Tibial nerve (tissue), 4 donors: ENCODE results near the gene NCAM2. TPM values are rescaled to one million over a fixed set of nuclear protein-coding genes. Genes with fewer than 3 reads are reported as not detected.

Source experiments
- DNase-seq, 2 donors: peaks; one replicate each; pipeline ENCODE4 v3.0.0-alpha.2; 2019; ENCODE audit warnings: low spot score in 2 of 2
- H3K27ac ChIP-seq, 4 donors: fragments of 200-600 bp; sonication (generic) in 3 of 4; one replicate each; pipeline ENCODE4 v1.5.1; 2017 to 2019; ENCODE audit warnings: mild to moderate bottlenecking in 1 of 4
- H3K27me3 ChIP-seq, 2 donors: fragments of 200-600 bp; sonication (generic) in 1 of 2; one replicate each; pipeline versions ENCODE4 v1.5.1 to v1.6.0; 2017 to 2019
- H3K36me3 ChIP-seq, 3 donors: fragments of 200-600 bp; sonication (generic); one replicate each; pipeline ENCODE4 v1.5.1; 2018 to 2019
- H3K4me1 ChIP-seq, 4 donors: fragments of 200-600 bp; sonication (generic) in 3 of 4; one replicate each; pipeline ENCODE4 v1.5.1; 2017 to 2019
- H3K4me3 ChIP-seq, 4 donors: fragments of 200-600 bp; sonication (generic) in 3 of 4; one replicate each; pipeline ENCODE4 v1.5.1; 2017 to 2019; ENCODE audit warnings: mild to moderate bottlenecking in 1 of 4, moderate library complexity in 1 of 4
- H3K9me3 ChIP-seq, 4 donors: fragments of 200-600 bp; sonication (generic) in 3 of 4; one replicate each; pipeline ENCODE4 v1.5.1; 2017 to 2019
- CTCF ChIP-seq, 5 experiments: fragments of 200-600 bp in 3 of 5; fragments of 450-650 bp in 2 of 5; sonication (generic) in 3 of 5; IDR thresholded peaks; one replicate each; pipeline ENCODE4 v1.5.1; 2016 to 2019; ENCODE audit warnings: antibody characterized with exemption in 5 of 5, mild to moderate bottlenecking in 3 of 5, moderate library complexity in 2 of 5
- EP300 ChIP-seq, 2 donors: sonication (generic); formaldehyde crosslinking; IDR thresholded peaks; one replicate each; pipeline ENCODE4 v1.6.1; 2017; ENCODE audit warnings: antibody characterized with exemption in 2 of 2, mild to moderate bottlenecking in 1 of 2
- POLR2A ChIP-seq, 2 donors: fragments of 450-650 bp; IDR thresholded peaks; one replicate each; pipeline ENCODE4 v1.6.1; 2017; ENCODE audit warnings: antibody characterized with exemption in 2 of 2, mild to moderate bottlenecking in 2 of 2, moderate library complexity in 2 of 2
- WGBS, 2 donors: methylation state at CpG; one replicate each; pipeline ENCODE4 v1.1.5; 2018; 5-methylcytosine and 5-hydroxymethylcytosine counted together
- total RNA-seq, 4 donors: library from RNA; depleted of rRNA; stranded (reverse); fragments of >200 nt; gene quantifications; one replicate each; pipeline ENCODE4 v1.1.0, GENCODE V29; 2016

Gene NCAM2
- total RNA-seq, 4 donors from 2014 or later: 15.1 to 29.7 (median 23.9) TPM

- WGBS, 2 donors: 87 to 91% methylated on average over 3 of the region's 3 CpGs
- Histone ChIP-seq H3K27ac (no peak overlapping the region), H3K9me3 (no peaks in the 10 kb centered on the region), H3K4me1 (peaks cover 0 to 12% (median 4%) of the 10 kb centered on the region in 4 donors), H3K36me3 (no peaks in the 10 kb centered on the region), H3K27me3 (no peaks in the 10 kb centered on the region), H3K4me3 (no peak overlapping the region)
- DNase-seq: no peak
- no peak for TF ChIP-seq CTCF (IDR thresholded peaks at IDR 0.05)
- TF ChIP-seq POLR2A (IDR thresholded peaks at IDR 0.05): no peak
- no peak for TF ChIP-seq EP300 (IDR thresholded peaks at IDR 0.05)
Measured at GRCh38 chr21:21196087-21196486, 197.9 kb downstream of the NCAM2 start.

DNA sequence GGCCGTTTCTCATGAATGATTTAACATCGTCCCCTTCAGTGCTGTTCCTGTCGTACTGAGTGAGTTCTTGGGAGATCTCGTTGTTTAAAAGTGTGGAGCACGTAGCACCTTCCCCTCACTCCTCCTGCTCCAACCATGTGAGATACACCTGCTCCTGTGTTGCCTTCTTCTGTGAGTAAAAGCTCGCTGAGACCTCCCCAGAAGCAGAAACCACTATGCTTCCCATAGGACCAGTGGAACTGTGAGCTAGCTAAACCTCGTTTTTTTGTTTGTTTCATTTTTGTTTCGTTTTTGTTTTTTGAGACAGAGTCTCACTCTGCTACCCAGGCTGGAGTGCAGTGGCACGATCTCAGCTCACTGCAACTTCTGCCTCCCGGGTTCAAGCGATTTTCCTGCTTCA lies 198.6 kb downstream of the NCAM2 start:
- WGBS, 2 donors: 91 to 95% methylated on average over 11 of the region's 11 CpGs
- no peak for DNase-seq
- H3K27me3 ChIP-seq: no peaks in the 10 kb centered on the region
- no peaks in the 10 kb centered on the region for H3K9me3 ChIP-seq
- H3K27ac ChIP-seq: no peak overlapping the region
- peaks cover 0 to 19% (median 6%) of the 10 kb centered on the region in 4 donors for H3K4me1 ChIP-seq
- no peak overlapping the region for H3K4me3 ChIP-seq
- H3K36me3 ChIP-seq: no peaks in the 10 kb centered on the region
- TF ChIP-seq POLR2A (IDR thresholded peaks at IDR 0.05) (no peak), CTCF (IDR thresholded peaks at IDR 0.05) (no peak), EP300 (IDR thresholded peaks at IDR 0.05) (no peak)

- 74 to 79% methylated on average over 7 of the region's 7 CpGs for WGBS, 2 donors
- H3K27ac ChIP-seq: peak overlapping the region; percentile 20 to 85 (median 56)
- H3K9me3 ChIP-seq: no peaks in the 10 kb centered on the region
- TF ChIP-seq POLR2A (IDR thresholded peaks at IDR 0.05) (no peak), CTCF (IDR thresholded peaks at IDR 0.05) (no peak), EP300 (IDR thresholded peaks at IDR 0.05) (no peak)
- no peak overlapping the region for H3K4me3 ChIP-seq
- no peaks in the 10 kb centered on the region for H3K27me3 ChIP-seq
- peaks cover 0 to 20% (median 6%) of the 10 kb centered on the region in 4 donors for H3K4me1 ChIP-seq
- no peak for DNase-seq
- no peaks in the 10 kb centered on the region for H3K36me3 ChIP-seq
Measured at GRCh38 chr21:21199342-21200102, 201.3 kb downstream of the NCAM2 start.

- DNase-seq: peak; percentile 14 to 53
- Histone ChIP-seq H3K4me3 (peak overlapping the region; percentile 7 to 31 (median 20)), H3K9me3 (no peaks in the 10 kb centered on the region), H3K4me1 (peaks cover 0 to 20% (median 6%) of the 10 kb centered on the region in 4 donors), H3K36me3 (no peaks in the 10 kb centered on the region), H3K27ac (peak overlapping the region; percentile 20 to 85 (median 62)), H3K27me3 (no peaks in the 10 kb centered on the region)
- 23% methylated on average over 6 of the region's 6 CpGs for WGBS, 2 donors
- TF ChIP-seq EP300 (IDR thresholded peaks at IDR 0.05): peak in 1 of 2 donors; percentile 63
- no peak for TF ChIP-seq POLR2A (IDR thresholded peaks at IDR 0.05)
- TF ChIP-seq CTCF (IDR thresholded peaks at IDR 0.05): no peak
Measured at GRCh38 chr21:21200103-21200938, 202.1 kb downstream of the NCAM2 start.
